Choroid plexus epithelial cell (primary cell): ENCODE measurements around the gene BPIFB3.
A peak's percentile ranks its signal among the peaks of the same experiment; 100 is the strongest.

Experiments used
- DNase-seq: peaks from one replicate; pipeline ENCODE4 v3.0.0-alpha.2; 2010; ENCODE audit warnings: low read depth
- H3K4me3 ChIP-seq: 2 replicates; pipeline ENCODE4 v1.5.1; 2011; ENCODE audit warnings: low read depth, mild to moderate bottlenecking, control low read depth, low read length, moderate library complexity
- TF ChIP-seq, protein P1 (sequence below): conservative IDR thresholded peaks from 2 replicates; pipeline ENCODE4 v1.5.1; 2011; ENCODE audit warnings: low read depth, mild to moderate bottlenecking, control low read depth, inconsistent platforms, low read length, moderate library complexity

Gene BPIFB3

DNA sequence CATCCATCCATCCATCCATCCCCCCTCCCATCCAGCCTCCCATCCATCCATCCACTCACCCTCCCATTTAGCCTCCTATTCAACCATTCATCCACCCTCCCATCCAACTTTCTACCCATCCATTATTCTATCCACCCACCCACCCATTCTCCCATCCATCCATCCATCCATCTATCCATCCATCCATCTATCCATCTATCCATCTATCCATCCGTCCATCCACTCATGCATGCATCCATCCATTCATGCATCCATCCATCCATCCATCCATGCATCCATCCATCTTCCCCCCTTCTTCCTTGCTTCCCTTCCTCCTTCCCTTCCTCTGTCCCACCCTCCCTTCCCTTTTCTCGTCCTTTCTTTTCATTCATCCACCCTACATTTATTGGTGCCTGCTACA, 21.0 kb downstream of the BPIFB3 start:
- DNase-seq: no peak
- TF ChIP-seq, protein P1, sequence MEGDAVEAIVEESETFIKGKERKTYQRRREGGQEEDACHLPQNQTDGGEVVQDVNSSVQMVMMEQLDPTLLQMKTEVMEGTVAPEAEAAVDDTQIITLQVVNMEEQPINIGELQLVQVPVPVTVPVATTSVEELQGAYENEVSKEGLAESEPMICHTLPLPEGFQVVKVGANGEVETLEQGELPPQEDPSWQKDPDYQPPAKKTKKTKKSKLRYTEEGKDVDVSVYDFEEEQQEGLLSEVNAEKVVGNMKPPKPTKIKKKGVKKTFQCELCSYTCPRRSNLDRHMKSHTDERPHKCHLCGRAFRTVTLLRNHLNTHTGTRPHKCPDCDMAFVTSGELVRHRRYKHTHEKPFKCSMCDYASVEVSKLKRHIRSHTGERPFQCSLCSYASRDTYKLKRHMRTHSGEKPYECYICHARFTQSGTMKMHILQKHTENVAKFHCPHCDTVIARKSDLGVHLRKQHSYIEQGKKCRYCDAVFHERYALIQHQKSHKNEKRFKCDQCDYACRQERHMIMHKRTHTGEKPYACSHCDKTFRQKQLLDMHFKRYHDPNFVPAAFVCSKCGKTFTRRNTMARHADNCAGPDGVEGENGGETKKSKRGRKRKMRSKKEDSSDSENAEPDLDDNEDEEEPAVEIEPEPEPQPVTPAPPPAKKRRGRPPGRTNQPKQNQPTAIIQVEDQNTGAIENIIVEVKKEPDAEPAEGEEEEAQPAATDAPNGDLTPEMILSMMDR: no peak
- H3K4me3 ChIP-seq: no peak overlapping the region

- TF ChIP-seq, protein P1: no peak
- H3K4me3 ChIP-seq: no peak overlapping the region
- DNase-seq: no peak
Observed at GRCh38 chr20:33075281-33075680, 21.6 kb downstream of the BPIFB3 start.

DNA sequence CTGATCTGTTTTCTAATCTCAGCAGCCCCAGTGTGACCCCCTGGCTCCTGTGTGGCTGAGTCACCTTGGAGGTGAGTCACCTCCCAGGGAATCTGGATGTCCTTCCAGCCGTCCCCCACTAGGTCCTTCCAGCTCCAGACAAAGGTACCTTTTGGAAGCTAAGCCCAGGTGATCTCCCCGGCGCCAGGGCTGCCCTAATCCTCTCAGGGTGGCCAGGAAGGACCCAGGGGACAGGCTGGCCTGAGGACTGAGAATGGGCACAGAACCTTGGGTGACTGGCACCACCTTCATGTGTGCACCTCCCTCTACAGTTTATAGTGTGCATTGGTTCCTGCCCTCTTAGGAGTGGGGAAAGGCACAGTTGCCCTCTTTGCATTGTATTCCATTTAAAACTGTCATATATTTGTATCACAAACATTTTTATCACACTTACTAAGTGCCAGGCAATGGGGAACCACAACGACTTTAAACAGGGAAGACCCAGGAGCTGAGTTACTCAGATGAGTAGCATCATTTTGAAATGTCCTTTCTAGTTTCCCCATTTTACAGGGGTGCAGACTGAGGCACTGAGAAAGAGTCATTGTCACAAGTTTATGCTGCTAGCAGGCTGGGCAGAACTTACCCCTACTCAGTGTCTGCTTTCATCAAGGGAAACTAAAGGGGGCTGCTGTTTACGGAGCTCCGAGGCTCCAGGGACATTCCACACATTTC, 23.1 kb downstream of the BPIFB3 start:
- no peak overlapping the region for H3K4me3 ChIP-seq
- DNase-seq: peak; percentile 9
- TF ChIP-seq, protein P1: peak; percentile 47

- TF ChIP-seq, protein P1: no peak
- peak; percentile 7 for DNase-seq
- H3K4me3 ChIP-seq: no peak within 1 kb of the TSS
Observed at GRCh38 chr20:33079259-33079658, 25.6 kb downstream of the BPIFB3 start, which contains the start of gene BPIFB4. Gene BPIFB4, plus strand, starts transcription at chr20:33079643. Its CDS starts 1,884 bp downstream, at chr20:33081527.

DNA sequence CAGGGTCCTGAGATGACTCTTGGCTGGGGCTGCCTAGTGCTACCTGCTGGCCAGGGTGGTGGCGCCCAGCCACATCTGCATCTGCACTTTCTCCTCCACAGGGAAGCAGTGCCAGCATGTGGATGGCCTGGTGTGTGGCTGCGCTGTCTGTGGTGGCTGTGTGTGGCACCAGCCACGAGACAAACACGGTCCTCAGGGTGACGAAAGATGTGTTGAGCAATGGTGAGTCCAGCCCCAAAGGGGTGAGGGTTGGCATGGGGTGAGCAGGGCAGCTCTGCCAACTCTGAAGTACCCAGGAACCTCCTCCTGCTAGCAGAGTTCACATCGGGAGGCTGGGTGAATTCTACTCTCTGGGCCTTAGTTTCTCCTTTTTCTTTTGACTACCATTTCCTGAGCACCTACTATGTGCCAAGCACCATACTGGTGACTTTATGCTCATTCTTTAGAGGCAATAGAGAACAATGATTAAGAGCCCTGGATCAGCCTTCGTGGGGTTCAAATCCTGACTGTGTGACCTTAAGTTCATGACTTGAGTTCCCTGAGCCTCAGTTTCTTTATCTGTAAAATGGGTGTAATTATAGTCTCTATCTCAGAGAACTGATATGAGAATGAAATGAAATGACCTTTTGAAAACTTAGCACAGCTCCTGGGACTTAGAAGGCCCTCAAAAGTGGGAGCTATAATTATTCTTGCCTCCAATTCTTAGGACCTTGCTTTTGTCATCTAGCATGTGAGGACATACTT, 27.9 kb downstream of the BPIFB3 start:
- no peak for DNase-seq
- TF ChIP-seq, protein P1: no peak
- no peak overlapping the region for H3K4me3 ChIP-seq

DNA sequence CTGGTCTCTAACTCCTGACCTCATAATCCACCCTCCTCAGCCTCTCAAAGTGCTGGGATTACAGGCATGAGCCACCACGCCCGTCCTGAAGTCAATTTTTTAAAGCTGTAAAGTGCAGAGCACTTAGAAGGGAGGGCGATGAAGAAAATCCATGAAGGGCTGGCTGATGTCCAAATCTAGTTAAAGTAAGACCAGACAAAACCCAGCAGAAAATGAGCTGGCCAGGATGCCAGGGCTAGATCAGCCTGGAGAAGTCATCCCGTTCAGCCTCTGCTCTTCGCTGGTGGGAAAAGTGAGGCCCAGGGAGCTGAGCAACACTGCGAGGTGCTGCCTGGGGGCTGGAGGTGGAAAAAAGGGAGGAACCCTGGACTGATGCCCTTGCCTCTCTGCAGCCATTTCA, 28.8 kb downstream of the BPIFB3 start:
- TF ChIP-seq, protein P1: no peak
- no peak overlapping the region for H3K4me3 ChIP-seq
- DNase-seq: no peak
